ENCODE data around the gene DDX1.
A peak's percentile ranks its signal among the peaks of the same experiment; 100 is the strongest.

DNA sequence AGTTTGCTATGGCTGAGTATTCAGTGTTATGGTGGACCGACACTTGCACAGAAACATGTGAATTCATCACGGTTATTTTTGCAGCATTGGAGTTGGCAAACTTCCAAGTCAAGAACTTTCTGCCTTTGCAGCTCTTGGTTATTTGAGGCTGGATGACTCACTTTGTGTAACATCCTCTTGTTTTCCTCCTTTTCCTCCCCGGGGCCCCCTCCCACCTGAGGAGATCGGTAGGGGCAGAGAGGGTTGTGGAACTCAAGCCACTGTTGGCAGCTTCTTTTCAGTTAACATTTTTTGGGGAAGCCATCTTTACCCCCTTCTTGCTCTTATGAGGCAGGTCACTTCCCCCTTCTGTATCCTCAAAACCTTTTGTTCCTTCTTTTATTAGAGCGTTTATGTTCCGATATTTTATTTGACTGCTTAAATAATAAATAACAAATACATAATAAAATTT lies 48.6 kb downstream of the DDX1 start:
- no peak for TF ChIP-seq CREB1 (IDR thresholded peaks at IDR 0.05; ENCODE audit: low read depth)
- TF ChIP-seq, protein P1, sequence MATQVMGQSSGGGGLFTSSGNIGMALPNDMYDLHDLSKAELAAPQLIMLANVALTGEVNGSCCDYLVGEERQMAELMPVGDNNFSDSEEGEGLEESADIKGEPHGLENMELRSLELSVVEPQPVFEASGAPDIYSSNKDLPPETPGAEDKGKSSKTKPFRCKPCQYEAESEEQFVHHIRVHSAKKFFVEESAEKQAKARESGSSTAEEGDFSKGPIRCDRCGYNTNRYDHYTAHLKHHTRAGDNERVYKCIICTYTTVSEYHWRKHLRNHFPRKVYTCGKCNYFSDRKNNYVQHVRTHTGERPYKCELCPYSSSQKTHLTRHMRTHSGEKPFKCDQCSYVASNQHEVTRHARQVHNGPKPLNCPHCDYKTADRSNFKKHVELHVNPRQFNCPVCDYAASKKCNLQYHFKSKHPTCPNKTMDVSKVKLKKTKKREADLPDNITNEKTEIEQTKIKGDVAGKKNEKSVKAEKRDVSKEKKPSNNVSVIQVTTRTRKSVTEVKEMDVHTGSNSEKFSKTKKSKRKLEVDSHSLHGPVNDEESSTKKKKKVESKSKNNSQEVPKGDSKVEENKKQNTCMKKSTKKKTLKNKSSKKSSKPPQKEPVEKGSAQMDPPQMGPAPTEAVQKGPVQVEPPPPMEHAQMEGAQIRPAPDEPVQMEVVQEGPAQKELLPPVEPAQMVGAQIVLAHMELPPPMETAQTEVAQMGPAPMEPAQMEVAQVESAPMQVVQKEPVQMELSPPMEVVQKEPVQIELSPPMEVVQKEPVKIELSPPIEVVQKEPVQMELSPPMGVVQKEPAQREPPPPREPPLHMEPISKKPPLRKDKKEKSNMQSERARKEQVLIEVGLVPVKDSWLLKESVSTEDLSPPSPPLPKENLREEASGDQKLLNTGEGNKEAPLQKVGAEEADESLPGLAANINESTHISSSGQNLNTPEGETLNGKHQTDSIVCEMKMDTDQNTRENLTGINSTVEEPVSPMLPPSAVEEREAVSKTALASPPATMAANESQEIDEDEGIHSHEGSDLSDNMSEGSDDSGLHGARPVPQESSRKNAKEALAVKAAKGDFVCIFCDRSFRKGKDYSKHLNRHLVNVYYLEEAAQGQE (IDR thresholded peaks at IDR 0.05; ENCODE audit: low read depth) = no peak
- TF ChIP-seq RAD21 (IDR thresholded peaks at IDR 0.05; ENCODE audit: low read depth) = no peak
- TF ChIP-seq, protein P2, sequence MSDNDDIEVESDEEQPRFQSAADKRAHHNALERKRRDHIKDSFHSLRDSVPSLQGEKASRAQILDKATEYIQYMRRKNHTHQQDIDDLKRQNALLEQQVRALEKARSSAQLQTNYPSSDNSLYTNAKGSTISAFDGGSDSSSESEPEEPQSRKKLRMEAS (IDR thresholded peaks at IDR 0.05) = peak; percentile 68
- TF ChIP-seq TAF1 (IDR thresholded peaks at IDR 0.05; ENCODE audit: low read depth) = no peak

Measured in Ishikawa (cell line).